Sciatic nerve (tissue), 2 donors: ENCODE data around the gene SLC35G3. TPM values are rescaled to one million over a fixed set of nuclear protein-coding genes. Genes with fewer than 3 reads are reported as not detected.
A peak's percentile ranks its signal among the peaks of the same experiment; 100 is the strongest.

Source experiments
- ATAC-seq: fragments of 200-7000 bp; cut with Tn5 transposase; one replicate; pipeline ENCODE4 v1.9.1; 2020; ENCODE audit warnings: mild to moderate bottlenecking, moderate library complexity
- DNase-seq: peaks from one replicate; pipeline ENCODE4 v3.0.0-alpha.2; 2020; ENCODE audit warnings: low spot score
- intact Hi-C: fragments of 100-400 bp; cut with DNase I; formaldehyde crosslinking; loops from one replicate; pipeline ENCODE4 v1.14.2; 2022
- total RNA-seq: library from RNA; stranded (reverse); fragmentation: NEBNext Ultra II Directional; extraction: Animal tissue kit (Norgen Biotek cat#: 25700); gene quantifications from one replicate; pipeline ENCODE4 v1.2.1, GENCODE V29; 2021
- donor health status: DM: no; HTN: no; CAD: no.
- donor health status: DM: no; HTN: no; CAD: no.

The SLC35G3 gene
- total RNA-seq, 1 donor from 2014 or later: not detected

- ATAC-seq (peak; percentile 22), DNase-seq (no peak)
- intact Hi-C loops: no loop called here
Measured at GRCh38 chr17:35147375-35147905, 46.8 kb downstream of the SLC35G3 start, which contains the start of gene UNC45B. Gene UNC45B (plus strand): TSS chr17:35147817. CDS start chr17:35148264, 447 bp downstream.

DNA sequence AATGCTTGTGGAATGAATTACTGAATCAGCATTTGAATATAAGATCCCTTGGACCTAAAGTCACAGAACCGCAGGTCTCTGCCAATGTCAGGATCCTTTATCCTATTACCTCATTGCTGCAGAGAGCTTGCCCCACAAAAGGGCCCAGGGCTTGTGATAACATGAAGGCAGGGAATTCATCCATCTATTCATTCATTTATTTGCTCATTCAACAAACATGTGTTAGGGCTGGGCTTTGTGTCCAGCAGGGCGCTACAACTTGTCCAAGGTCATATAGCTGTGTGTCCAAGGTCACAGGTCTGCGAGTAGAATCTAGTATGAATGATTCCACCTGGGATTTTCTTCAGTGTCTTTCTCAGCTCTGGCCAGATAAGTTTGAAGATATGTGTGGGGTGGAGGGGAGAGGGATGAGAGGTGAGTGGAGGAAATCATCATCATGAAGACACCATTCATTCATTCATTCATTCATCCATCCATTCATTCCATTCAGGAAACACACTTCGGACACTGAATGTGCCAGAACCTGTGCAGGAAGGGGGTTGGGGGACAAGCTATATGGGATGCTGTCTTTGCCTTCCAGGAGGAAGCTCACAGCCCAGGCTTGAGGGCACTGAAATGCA lies 47.9 kb downstream of the SLC35G3 start:
- DNase-seq: no peak

DNA sequence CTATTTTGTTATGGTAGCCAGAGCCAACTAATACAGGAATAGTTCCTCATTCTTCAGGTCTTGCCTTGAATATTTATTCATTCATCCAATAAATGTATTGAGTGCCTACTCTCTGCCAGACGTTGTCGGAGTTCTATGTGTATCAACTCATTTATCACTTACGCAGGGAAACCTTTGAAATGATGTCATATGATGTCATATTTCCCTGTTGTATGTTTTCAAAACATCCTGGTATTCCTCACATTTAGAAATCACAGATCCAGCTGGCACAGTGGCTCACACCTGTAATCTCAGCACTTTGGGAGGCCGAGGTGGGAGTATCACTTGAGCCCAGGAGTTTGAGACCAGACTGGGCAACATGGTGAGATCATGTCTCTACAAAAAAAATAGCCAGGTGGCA lies 49.4 kb downstream of the SLC35G3 start:
- intact Hi-C loops: no loop called here
- DNase-seq (no peak), ATAC-seq (no peak)

More for the DNA sequence above, 47.9 kb downstream of the SLC35G3 start:
- no peak for ATAC-seq
- intact Hi-C loops: no loop called here

Other genes with a start within 250 kb of the SLC35G3 start
- gene CCT6B, start 232.9 kb downstream of the SLC35G3 start, total RNA-seq: 2.9 TPM
- gene ZNF830, start 232.9 kb downstream of the SLC35G3 start, total RNA-seq: 21.3 TPM
- gene LIG3, start 213.9 kb downstream of the SLC35G3 start, total RNA-seq: 35.2 TPM
- gene RFFL, start 130.7 kb downstream of the SLC35G3 start, total RNA-seq: 23.3 TPM
- gene RAD51D, start 74.5 kb downstream of the SLC35G3 start, total RNA-seq: 16.9 TPM
- not detected for gene FNDC8, start 72.8 kb downstream of the SLC35G3 start, total RNA-seq
- 13.5 TPM for gene NLE1, start 52.1 kb downstream of the SLC35G3 start, total RNA-seq
- gene UNC45B, start 46.6 kb downstream of the SLC35G3 start, total RNA-seq: 0.04 TPM
- gene SLFN5, start 48.7 kb upstream of the SLC35G3 start, total RNA-seq: 47.7 TPM
- 107 TPM for gene SLFN11, start 179.2 kb upstream of the SLC35G3 start, total RNA-seq
- gene SLFN12, start 238.1 kb upstream of the SLC35G3 start, total RNA-seq: 17.2 TPM